SK-N-SH (cell line): Measurements from ENCODE around the gene OR56A5. TPM values are rescaled to one million over a fixed set of nuclear protein-coding genes. Genes with fewer than 3 reads are reported as not detected.

Experiments
- CTCF ChIA-PET: fragments of 300-600, 350-600 bp; formaldehyde crosslinking; extraction: SDS; loops from one replicate; lab custom pipeline; 2021; lab: Yijun Ruan, JAX
- POLR2A ChIA-PET: fragments of 350-600 bp; sonication (Branson Sonifier 250); formaldehyde crosslinking; extraction: SDS; loops from one replicate; lab custom pipeline; 2020; ENCODE audit warnings: antibody characterized with exemption, inconsistent platforms; lab: Yijun Ruan, JAX
- DNase-seq: peaks from one replicate; pipeline ENCODE4 v3.0.0; 2012
- H2AFZ ChIP-seq: fragments of 200-600 bp; sonication (generic); 2 replicates; pipeline ENCODE4 v1.8.1; 2016; ENCODE audit warnings: antibody characterized with exemption, mild to moderate bottlenecking, low read depth
- H3F3A ChIP-seq: fragments of 200-600 bp; sonication (generic); replicated peaks from 2 replicates; pipeline ENCODE3; 2016; ENCODE audit warnings: antibody characterized with exemption, mild to moderate bottlenecking; ENCODE audit not compliant: insufficient read depth
- H3K27ac ChIP-seq, 2 experiments: fragments of 200-500 bp in 1 of 2; fragments of 200-600 bp in 1 of 2; sonication (Bioruptor generic) in 1 of 2; sonication (generic), shearing (Covaris generic) in 1 of 2; 2 replicates each; pipeline versions ENCODE4 v1.5.1 to v1.6.1; 2014 to 2016; ENCODE audit warnings: low read depth in 2 of 2, inconsistent platforms in 1 of 2, low read length in 1 of 2, mild to moderate bottlenecking in 1 of 2, mixed read lengths in 1 of 2
- H3K27me3 ChIP-seq: fragments of 200-600 bp; sonication (generic), shearing (Covaris generic); 2 replicates; pipeline ENCODE4 v1.6.1; 2016; ENCODE audit warnings: mixed run types; ENCODE audit not compliant: insufficient read depth
- H3K36me3 ChIP-seq, 2 experiments: fragments of 200-500 bp in 1 of 2; fragments of 200-600 bp in 1 of 2; sonication (Bioruptor generic) in 1 of 2; sonication (generic) in 1 of 2; replicated peaks in 1 of 2; 2 replicates each; pipeline versions ENCODE3 to v1.5.1; 2014 to 2016; ENCODE audit warnings: low read length in 1 of 2, mild to moderate bottlenecking in 1 of 2; ENCODE audit not compliant: insufficient read depth in 2 of 2, control insufficient read depth in 1 of 2
- H3K4me1 ChIP-seq, 2 experiments: fragments of 200-500 bp in 1 of 2; fragments of 200-600 bp in 1 of 2; sonication (Bioruptor generic) in 1 of 2; sonication (generic), shearing (Covaris generic) in 1 of 2; 2 replicates each; pipeline versions ENCODE4 v1.5.1 to v1.6.1; 2014 to 2016; ENCODE audit warnings: low read depth in 1 of 2, low read length in 1 of 2, mixed run types in 1 of 2; ENCODE audit not compliant: insufficient read depth in 2 of 2, control insufficient read depth in 1 of 2
- H3K4me2 ChIP-seq: fragments of 200-600 bp; sonication (generic), shearing (Covaris generic); 2 replicates; pipeline ENCODE4 v1.6.1; 2017; ENCODE audit warnings: mixed run types
- H3K4me3 ChIP-seq, 2 experiments: fragments of 200-500 bp in 1 of 2; fragments of 200-600 bp in 1 of 2; sonication (Bioruptor generic) in 1 of 2; sonication (generic), shearing (Covaris generic) in 1 of 2; 2 replicates each; pipeline versions ENCODE4 v1.5.1 to v1.8.1; 2014 to 2016; ENCODE audit warnings: low read depth in 2 of 2, inconsistent platforms in 1 of 2, low read length in 1 of 2, mild to moderate bottlenecking in 1 of 2, mixed read lengths in 1 of 2, moderate library complexity in 1 of 2
- H3K79me2 ChIP-seq: fragments of 200-600 bp; sonication (generic); 2 replicates; pipeline ENCODE4 v1.8.1; 2017; ENCODE audit warnings: mild to moderate bottlenecking; ENCODE audit not compliant: insufficient read depth
- H3K9ac ChIP-seq: fragments of 200-600 bp; sonication (generic); 2 replicates; pipeline ENCODE4 v1.6.1; 2017; ENCODE audit warnings: mixed run types
- H3K9me2 ChIP-seq: fragments of 200-600 bp; sonication (generic); 2 replicates; pipeline ENCODE4 v1.6.1; 2017; ENCODE audit warnings: mixed run types
- H3K9me3 ChIP-seq: fragments of 200-600 bp; sonication (generic); 2 replicates; pipeline ENCODE4 v1.6.1; 2017; ENCODE audit warnings: mixed run types, mild to moderate bottlenecking, moderate library complexity
- H4K20me1 ChIP-seq: fragments of 200-600 bp; sonication (generic); 2 replicates; pipeline ENCODE4 v1.6.1; 2017; ENCODE audit warnings: mild to moderate bottlenecking, mixed run types; ENCODE audit not compliant: insufficient read depth
- CHD2 ChIP-seq: fragments of 150-350 bp; IDR thresholded peaks from 2 replicates; pipeline ENCODE4 v1.6.1; 2018; ENCODE audit warnings: low read length; ENCODE audit not compliant: partially characterized antibody
- ELF1 ChIP-seq: IDR thresholded peaks from 2 replicates; pipeline ENCODE4 v1.4.0; 2012
- EP300 ChIP-seq, 2 experiments: IDR thresholded peaks; 2 replicates each; pipeline versions ENCODE4 v1.4.0 to v1.6.1; 2012; ENCODE audit warnings: borderline replicate concordance in 1 of 2, low read depth in 1 of 2, low read length in 1 of 2
- FOXM1 ChIP-seq: IDR thresholded peaks from 2 replicates; pipeline ENCODE4 v1.4.0; 2012; ENCODE audit warnings: low read depth, mild to moderate bottlenecking
- GABPA ChIP-seq: IDR thresholded peaks from 2 replicates; pipeline ENCODE4 v1.4.0; 2012; ENCODE audit warnings: low read depth, mild to moderate bottlenecking
- MEF2A ChIP-seq: IDR thresholded peaks from 2 replicates; pipeline ENCODE4 v1.4.0; 2012; ENCODE audit warnings: low read depth, borderline replicate concordance
- MXI1 ChIP-seq: IDR thresholded peaks from 2 replicates; pipeline ENCODE4 v1.6.1; 2012; ENCODE audit warnings: mild to moderate bottlenecking, low read depth, low read length, improper control_type of control experiment
- NRF1 ChIP-seq: IDR thresholded peaks from 2 replicates; pipeline ENCODE4 v1.6.1; 2012; ENCODE audit warnings: low read depth, mild to moderate bottlenecking, low read length
- PBX3 ChIP-seq: IDR thresholded peaks from 2 replicates; pipeline ENCODE4; 2012
- POLR2AphosphoS5 ChIP-seq: IDR thresholded peaks from 2 replicates; pipeline ENCODE4 v1.6.1; 2012; ENCODE audit warnings: low read depth, low read length
- REST ChIP-seq: IDR thresholded peaks from 2 replicates; pipeline ENCODE4 v1.6.1; 2012; ENCODE audit warnings: mild to moderate bottlenecking, low read depth, low read length, moderate library complexity
- SMC3 ChIP-seq: IDR thresholded peaks from 2 replicates; pipeline ENCODE4 v1.6.1; 2012; ENCODE audit warnings: low read depth, low read length, improper control_type of control experiment
- TAF1 ChIP-seq: IDR thresholded peaks from 2 replicates; pipeline ENCODE4 v1.6.1; 2012; ENCODE audit warnings: low read depth, mild to moderate bottlenecking, low read length, moderate library complexity, borderline replicate concordance
- TCF12 ChIP-seq: IDR thresholded peaks from 2 replicates; pipeline ENCODE4 v1.4.0; 2012
- TEAD4 ChIP-seq: IDR thresholded peaks from 2 replicates; pipeline ENCODE4 v1.4.0; 2012; ENCODE audit warnings: mild to moderate bottlenecking, borderline replicate concordance; ENCODE audit not compliant: insufficient read depth
- USF1 ChIP-seq: IDR thresholded peaks from 2 replicates; pipeline ENCODE4 v1.4.0; 2012; ENCODE audit warnings: low read depth, borderline replicate concordance
- ZBTB33 ChIP-seq: IDR thresholded peaks from 2 replicates; pipeline ENCODE4 v1.4.0; 2012; ENCODE audit warnings: low read depth, borderline replicate concordance
- polyA plus RNA-seq, 3 experiments: library from polyadenylated mRNA; depleted of rRNA; stranded (reverse); fragments of >200 nt; gene quantifications; 2 replicates each; pipeline ENCODE4 v1.2.3, GENCODE V29; 2012

The OR56A5 gene
- polyA plus RNA-seq, 1 of the 3 experiments (the other 2 are of a cell fraction): not detected

- H3K4me1 ChIP-seq: no peaks in the 10 kb centered on the region
- no peak within 1 kb of the TSS for H3K27ac ChIP-seq
- no peak within 1 kb of the TSS for H3K4me3 ChIP-seq
- H3K36me3 ChIP-seq: no peaks in the 10 kb centered on the region
- no peaks in the 10 kb centered on the region for H3K9me3 ChIP-seq
- H3F3A ChIP-seq: no peaks in the 10 kb centered on the region
- no peaks in the 10 kb centered on the region for H3K9me2 ChIP-seq
- POLR2A ChIA-PET: no interaction called here
- H3K79me2 ChIP-seq: no peaks in the 10 kb centered on the region
- no peaks in the 10 kb centered on the region for H4K20me1 ChIP-seq
- no peak within 1 kb of the TSS for H3K4me2 ChIP-seq
- H2AFZ ChIP-seq: no peak within 1 kb of the TSS
- no peak for DNase-seq
- TF ChIP-seq ELF1 (no peak), TCF12 (no peak), EP300 (IDR thresholded peaks at IDR 0.05; ENCODE audit: borderline replicate concordance in 1 of 2, low read depth in 1 of 2, low read length in 1 of 2) (no peak), TAF1 (no peak), CHD2 (no peak), POLR2AphosphoS5 (no peak), GABPA (no peak), USF1 (no peak), MEF2A (no peak), REST (no peak), FOXM1 (no peak), NRF1 (no peak), MXI1 (no peak), SMC3 (no peak), TEAD4 (no peak), PBX3 (no peak), ZBTB33 (no peak)
- CTCF ChIA-PET: no interaction called here
- 0 out of 2 replicates have a peak, but pooled peaks cover 6% of the 10 kb centered on the region for H3K27me3 ChIP-seq
- H3K9ac ChIP-seq: no peak within 1 kb of the TSS
These were observed 38.6 kb upstream of the OR56A5 start, which contains the start of gene OR56A4 for GRCh38 chr11:6006846-6007245. Gene OR56A4, minus strand, starts transcription at chr11:6006946. Its CDS starts 3,954 bp downstream, at chr11:6002992.
